ENCODE results near the gene TMEM217.
"Not testable (repeated sequence)": the region's sequence is repeated elsewhere in the genome, so short reads cannot be mapped to it uniquely, and the experiment has no call there.

Gene TMEM217

DNA sequence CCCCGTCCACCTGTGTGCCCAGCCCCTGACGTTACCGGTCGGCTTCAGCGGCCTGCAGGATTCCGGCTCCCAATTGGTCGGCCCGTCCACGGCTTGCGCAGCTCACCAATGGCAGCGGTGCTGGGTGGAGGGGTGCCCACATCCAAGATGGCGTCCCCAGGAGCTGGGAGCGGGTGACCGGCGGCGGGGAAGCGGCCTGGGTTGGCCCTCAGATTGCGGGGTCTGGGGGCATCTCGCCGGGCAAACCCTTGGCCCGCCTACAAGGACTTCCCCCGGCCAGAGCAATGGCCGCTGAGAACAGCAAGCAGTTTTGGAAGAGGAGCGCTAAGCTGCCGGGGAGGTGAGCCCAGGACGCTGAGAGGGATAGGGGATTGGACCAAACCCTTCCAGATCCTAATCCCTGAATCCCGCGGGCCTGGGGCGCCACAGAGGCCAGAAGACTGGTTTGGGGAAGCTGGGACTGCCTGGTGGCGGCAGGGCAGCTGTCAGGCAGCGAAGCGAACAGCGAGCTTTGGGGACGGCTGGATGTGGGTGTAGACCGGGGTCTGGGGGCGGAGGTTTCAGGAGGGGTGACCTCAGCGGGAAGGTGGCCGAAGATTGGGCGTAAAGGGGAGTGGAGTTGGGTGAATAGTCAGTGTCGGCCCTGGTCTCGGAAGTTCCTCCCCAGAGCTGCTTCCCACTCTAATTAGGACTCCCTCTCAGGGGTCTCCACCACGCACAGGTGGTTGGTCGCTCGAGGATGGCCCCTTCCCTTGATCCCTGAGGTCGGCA is at the start of gene TMEM217, which contains the start of gene TBC1D22B:
Gene TMEM217, minus strand, starts transcription at position 511 of the 771 bp plus-strand sequence. CDS start 39,114 bp downstream, outside the sequence.
Gene TBC1D22B, plus strand, starts transcription at position 139 of the 771 bp plus-strand sequence. Its CDS starts 146 bp downstream, at position 285.
- peak; percentile 95 for DNase-seq

DNA sequence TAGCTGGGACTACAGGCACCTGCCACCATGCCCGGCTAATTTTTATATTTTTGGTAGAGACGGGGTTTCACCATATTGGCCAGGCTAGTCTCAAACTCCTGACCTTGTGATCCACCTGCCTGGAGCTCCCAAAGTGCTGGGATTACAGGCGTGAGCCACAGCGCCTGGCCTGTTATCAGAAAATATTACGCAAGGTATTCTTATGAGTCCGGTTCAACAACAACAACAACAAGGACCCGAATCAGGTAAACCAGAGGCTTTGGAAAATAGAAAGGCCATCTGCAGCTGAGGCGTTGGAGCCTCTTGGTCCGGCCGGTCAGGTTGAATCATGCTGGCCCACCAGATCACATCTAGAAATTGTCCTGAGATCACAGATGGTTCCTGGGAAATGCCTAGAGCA is 49.5 kb upstream of the TMEM217 start:
- not testable (repeated sequence) for DNase-seq

DNA sequence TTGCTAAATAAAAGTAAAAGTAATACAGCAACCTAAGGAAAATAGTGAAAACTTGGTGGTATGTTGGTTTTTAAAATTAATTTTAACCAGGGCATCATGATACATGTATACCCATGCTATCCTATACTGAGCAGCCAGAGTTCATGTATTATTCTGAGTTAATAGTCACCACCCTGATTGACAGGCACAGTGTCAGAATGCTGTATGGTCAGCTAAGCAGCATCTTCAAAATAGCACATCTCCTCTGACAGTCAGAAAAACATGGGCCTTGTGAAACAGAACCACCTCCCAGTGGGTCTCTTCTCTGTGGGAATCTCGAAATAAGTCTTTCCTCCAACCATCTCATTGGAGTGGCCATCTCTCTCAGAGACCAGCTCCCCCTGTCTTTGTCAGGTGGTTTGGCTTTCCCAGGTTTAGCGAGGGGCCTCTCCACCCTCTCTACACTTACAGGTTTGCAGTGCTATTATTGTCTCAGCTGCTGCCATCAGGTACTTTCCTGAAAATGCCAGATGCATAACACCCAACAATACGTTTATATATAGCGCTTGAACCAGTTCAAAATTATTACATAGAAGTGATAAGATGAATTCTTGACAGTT is 48.8 kb upstream of the TMEM217 start:
- no peak for DNase-seq

DNA sequence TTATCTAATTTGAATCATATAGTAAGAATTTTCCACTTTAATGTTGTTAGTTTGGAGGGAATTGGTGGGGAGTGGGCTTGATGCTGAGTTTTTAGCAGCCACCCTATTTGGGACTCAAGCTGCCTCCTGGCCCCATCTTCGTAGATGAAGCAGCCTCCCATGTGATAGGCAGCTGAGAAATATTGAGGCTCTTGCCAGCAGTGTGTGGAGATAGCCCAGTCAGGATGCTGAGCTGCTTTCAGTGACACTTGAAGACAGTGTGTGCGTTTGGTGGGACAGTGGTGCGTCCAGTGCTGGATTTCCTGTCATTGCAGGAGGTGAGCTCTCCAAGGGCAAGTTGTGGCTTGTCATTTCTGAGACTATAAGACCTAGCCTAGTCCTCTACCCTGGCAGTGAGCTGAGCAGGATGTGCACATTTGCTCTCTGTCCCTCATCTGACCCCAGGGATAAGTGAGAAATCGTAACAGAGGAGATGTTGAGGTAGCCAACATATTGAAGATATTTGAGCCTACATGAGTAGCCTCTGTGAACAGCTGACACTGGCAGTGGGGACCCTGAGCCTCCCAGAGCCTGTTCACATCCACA is 48.0 kb upstream of the TMEM217 start:
- no peak for DNase-seq

DNA sequence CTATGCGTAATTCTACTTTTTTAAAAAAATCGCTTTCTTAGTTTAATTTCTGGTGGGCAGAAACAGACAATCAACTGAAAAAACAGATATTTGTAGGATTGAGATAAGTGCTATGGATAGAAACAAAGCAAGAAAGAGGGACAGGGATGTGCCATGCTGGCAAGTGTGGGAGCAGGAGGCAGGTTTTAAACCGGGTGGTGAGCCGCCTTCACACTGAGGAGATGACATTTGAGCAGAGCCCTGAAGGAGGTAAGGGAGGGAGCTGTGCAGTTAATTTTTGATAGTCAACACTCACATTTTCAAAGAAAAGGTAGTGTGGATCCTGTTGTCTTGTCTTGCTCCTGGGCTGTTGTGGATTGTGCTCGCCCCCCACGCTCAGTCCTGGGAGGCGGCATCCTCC is 46.8 kb upstream of the TMEM217 start:
- DNase-seq: no peak

DNA sequence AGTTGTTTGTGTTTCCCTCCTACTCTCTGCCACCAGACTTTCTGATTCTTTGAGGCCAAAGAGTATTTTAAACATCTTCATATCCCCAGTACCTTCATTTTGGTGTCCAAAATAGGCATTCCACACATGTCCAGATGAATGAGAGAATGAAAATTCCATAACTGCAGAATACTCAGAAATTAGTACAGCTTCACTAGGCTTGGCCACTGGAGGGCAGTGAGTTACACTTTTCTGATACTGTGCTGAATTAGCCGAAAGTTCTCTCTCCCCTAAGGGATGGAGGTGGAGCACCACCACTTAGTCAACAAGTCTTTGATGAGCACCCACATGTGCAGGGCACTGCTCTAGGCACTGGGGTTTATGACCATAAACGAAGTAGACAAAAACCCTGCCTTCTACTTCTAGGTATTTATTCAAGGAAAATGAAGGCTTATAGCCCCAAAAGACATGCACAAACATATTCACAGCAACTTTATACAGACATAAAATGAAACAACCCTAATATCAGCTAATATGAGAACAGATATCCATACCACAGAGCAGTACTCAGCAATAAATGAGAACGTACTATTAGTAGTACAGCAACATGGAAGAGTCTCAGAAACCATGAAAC is 46.1 kb upstream of the TMEM217 start:
- DNase-seq: no peak

DNA sequence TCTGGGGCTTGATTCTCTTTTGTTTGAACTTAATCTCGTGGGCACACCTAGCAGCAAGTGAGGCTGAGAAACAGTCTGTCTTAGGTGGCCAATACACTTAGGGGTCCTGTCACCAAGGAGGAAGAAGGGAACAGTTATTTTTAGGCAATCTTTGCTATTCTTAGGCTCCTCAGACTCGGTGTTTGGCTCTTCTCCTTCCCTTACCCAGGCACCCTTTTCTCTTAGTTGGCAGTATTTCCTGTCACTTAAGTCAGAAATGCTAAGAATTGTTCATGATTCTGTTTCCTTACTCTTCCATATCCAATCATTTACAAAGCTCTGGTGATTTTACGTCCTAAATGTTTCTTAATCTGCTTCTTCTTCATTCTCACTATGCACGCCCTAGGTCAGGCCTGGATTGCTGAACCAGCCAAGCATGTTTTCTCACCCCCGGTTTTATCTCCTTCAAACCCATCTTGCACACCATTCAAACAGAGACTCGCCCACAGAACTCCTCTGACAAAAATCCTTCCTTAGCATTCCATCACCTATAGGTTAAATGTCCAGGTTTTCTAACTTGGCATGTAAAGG is 45.2 kb upstream of the TMEM217 start:
- DNase-seq: no peak

DNA sequence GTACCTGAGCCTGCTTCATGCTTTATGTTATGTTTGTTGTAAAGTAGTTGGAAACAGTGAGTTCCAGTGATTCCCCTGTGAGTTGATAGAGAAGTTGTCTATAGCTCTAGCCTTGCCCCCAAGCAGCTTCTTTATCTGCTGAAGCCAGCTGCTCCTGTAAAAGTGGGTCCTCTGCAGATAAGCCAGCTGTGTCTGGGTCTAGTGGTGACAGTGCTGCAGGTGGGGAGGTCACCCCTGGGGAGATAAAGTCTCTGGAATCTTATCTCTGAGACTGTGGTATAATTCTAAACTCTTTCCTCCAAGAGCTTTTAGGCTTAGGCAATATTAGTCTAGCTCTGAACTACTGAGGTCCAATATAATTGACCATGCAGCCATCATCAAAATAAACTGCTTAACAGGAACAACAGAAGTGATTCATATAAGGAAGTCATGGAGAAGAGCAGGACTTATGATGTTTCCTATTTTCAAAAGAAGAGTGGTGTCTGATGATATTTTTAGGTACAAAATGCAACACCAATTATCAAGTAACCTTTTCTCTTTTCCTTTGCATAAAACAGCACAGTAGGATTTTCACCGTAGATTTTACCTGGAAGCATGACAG is 44.2 kb upstream of the TMEM217 start:
- DNase-seq: no peak

DNA sequence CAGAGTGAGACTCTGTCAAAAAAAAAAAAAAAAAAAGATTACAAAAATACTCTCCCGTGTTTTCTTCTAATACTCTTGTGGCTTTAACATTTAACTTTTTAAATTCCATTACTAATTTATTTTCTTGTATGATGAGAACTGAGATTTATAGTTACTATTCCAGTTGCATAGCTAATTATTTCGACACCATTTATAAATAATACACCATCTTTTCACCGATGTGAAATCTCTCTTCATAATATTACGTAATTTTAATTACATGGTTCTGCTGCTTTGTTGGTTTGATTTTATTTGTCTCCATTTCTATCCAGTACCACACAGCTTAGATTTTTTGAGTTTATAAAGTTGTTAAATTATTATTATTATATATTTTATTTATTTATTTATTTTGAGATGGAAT is 42.0 kb upstream of the TMEM217 start:
- no peak for DNase-seq

DNA sequence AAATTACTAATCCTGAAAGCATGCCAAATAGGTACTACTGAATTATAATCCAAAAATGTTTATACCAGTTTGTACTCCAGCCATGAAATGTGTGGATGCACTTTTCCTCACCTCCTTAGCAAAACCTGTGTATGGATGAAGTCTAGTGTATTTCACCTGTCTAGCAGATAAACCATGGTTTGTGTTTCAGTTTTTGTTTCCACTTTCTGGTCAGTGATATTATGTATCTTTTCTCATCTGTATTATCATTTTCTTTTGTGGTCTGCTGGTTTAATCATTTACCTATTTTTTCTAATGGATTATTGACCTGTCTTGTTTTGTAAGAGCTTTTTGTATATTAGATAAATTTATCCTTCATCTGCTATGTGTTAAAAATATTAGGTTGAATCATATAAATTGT is 41.0 kb upstream of the TMEM217 start:
- DNase-seq: no peak

DNA sequence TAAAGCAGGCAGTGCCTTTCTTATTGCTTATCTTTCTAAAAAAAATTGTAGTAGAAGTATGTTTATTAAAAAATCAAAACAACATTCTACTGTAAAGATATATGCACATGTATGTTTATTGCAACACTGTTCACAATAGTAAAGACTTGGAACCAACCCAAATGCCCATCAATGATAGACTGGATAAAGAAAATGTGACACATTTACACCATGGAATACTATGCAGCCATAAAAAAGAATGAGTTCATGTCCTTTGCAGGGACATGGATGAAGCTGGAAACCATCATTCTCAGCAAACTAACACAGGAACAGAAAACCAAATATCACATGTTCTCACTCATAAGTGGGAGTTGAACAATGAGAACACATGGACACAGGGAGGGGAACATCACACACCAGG is 39.7 kb upstream of the TMEM217 start:
- DNase-seq: not testable (repeated sequence)

DNA sequence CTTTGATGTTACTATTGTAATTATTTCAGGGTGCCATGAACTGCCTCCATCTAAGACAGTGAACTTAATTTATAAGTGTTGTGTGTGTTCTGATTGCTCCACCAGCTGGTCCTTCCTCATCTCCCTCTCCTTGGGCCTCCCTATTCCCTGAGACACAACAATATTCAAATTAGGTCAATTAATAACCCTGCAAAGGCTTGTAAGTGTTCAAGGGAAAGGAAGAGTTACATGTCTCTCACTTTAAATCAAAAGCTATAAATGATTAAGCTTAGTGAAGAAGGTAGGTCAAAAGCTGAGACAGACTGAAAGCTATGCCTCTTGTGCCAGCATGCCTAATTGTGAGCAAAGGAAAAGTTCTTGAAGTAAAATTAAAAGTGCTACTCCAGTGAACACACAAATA is 35.5 kb upstream of the TMEM217 start:
- no peak for DNase-seq

DNA sequence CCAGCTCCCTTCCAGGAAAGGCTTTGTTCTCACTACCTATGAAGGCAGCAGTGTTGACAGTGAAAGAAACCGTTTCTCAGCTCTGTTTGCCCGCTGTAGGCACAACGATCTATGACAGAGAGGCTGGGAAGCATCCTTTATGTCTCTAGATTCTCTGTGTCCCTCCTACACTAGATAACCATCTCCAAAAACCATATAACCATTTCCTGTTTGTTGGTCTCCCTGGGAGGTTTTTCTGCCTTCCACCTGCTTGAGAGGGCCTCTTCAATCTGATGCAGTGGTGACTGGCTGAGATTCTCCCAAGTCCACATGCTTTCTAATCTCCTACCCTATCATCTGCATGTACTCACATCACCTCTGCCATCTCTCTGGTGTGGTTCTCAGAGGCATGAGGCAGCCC is 32.0 kb upstream of the TMEM217 start:
- no peak for DNase-seq

DNA sequence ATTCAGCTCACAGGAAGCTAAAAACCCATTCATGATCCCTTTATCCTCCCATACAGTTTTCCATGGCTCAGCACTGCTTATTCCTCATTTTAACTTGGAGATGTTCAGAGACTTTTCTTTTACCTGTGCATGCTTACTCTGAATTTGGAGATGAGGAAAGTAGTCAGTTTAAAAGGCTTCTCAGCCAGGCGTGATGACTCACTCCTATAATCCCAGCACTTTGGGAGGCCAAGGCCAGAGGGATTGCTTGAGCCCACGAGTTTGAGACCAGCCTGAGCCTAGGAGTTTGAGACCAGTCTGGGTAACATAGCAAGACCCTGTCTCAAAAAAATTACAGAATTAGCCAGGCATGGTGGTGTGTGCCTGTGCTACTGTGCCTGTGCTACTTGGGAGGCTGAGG is 30.3 kb upstream of the TMEM217 start:
- no peak for DNase-seq

DNA sequence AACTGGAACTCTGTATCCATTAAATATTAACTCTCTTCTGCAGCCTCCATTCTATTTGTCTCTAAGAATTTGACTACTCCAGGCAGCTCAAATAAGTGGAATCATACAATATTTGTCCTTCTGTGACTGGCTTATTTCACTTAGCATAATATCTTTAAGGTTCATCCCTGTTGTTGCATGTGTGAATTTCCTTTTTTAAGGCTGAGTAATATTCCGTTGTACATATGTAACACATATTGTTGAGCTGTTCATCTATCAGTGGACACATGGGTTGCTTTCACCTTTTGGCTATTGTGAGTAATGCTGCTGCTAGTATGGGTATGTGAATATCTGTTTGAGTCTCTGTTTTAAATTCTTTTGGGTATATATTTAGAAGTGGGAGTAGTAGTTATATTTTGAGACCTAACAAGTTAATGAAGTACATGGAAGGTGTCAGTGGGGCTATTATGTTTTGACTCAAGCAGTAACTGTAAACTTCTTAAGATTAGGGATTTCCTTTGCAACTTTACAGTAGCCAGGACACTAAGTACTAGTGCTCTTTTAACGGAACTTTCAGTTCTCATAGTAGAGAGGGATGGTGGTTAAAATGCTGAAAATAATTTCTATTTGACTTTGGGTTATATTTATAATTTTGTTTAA is 29.7 kb upstream of the TMEM217 start:
- no peak for DNase-seq

DNA sequence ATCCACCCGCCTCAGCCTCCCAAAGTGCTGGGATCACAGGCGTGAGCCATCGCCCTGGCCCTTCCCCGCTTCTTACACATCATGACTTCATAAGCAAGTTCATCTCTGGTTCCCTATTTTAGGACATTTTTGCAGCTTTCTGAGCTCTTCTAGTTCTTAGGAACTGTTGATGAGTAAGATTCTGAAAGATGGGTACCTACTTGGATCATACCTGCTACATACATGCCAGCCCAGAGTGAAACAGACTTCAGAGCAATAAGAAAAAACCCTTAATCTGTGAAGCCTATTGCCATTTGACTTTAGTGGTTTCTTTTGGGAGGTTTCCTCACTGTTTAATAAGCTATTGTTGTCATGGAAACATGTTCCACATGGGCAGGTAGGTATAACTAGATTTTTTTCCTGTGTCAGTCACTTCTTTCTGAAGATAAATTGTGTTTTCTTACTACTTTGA is 27.9 kb upstream of the TMEM217 start:
- no peak for DNase-seq

DNA sequence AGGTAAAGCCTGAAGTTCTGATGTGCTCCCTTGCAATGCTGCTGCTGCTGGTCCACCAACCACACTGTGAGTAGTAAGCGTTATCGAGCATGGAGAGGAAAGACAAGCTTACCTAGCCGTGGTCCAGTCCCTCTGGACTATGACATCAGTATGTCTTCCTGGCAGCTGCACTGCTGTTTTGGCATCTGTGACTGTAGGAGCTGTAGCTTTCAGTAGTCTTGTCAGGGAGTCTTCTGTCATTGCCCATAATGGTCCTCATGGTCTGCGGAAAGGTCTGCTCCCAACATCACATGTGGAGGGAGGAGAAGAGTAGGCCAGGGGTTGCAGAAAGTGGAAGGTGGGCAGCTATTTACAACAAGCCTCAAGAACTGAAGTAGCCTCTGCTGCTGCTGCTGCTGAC is 26.8 kb upstream of the TMEM217 start:
- no peak for DNase-seq

DNA sequence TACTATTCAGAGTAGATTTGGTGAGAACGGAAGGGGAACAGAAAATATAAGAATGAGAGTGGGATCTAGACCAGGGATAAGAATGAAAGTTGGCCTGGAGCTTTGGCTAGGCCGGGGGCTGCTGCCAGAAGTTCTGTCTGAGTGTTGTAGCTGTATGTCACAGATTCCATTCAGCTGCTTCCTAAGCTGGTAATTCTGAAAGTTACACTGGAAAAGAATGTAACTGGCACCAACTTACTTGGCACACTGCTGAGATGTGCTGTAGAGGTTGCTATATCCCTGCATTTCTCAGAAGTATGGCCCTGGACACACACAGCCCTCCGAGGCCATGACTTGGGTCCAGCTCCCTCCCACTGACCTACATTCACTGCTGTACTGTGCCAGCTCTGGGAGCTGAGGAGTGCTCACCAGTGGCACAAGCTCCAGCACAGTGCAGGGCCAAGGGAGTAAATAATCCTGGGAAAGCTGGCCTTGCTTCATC is 25.8 kb upstream of the TMEM217 start:
- no peak for DNase-seq

DNA sequence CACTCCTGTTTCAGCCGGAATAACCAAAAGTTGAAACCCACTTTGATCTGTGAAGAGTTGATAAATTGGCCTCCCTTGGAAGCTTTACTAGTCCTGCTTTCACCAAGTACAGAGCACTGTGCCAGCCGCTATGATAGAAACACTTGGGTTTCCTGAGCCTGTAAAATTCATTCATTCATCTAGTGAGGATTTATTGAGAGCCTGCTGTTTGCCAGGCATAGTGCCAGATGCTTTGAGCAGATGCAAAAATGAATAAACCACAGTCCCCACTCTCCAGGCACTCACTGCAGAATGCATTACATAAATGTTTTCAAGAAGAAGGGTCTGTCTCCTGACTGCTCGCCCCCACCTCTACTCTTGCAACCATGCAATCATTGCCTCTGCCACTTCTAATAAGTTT is 25.3 kb upstream of the TMEM217 start:
- no peak for DNase-seq

DNA sequence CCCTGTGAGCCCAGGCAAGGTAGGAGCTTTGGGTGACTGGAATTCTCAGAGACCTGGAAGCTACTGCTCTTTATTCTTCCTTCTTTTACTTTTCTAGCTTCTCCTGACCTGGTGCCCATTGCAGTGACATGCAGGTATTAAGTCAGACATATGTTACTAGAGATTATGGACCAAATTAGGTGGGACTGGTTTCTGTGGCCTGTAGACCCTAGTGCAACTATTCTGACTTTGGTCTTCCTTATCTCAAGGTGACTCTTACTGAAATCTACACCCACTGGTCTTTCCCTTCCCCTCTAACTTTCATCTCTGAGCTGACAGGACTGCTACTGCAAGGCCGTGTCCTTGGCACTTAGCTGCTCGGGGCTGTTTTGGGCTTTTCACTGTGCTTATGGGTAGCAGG is 24.4 kb upstream of the TMEM217 start:
- DNase-seq: no peak

DNA sequence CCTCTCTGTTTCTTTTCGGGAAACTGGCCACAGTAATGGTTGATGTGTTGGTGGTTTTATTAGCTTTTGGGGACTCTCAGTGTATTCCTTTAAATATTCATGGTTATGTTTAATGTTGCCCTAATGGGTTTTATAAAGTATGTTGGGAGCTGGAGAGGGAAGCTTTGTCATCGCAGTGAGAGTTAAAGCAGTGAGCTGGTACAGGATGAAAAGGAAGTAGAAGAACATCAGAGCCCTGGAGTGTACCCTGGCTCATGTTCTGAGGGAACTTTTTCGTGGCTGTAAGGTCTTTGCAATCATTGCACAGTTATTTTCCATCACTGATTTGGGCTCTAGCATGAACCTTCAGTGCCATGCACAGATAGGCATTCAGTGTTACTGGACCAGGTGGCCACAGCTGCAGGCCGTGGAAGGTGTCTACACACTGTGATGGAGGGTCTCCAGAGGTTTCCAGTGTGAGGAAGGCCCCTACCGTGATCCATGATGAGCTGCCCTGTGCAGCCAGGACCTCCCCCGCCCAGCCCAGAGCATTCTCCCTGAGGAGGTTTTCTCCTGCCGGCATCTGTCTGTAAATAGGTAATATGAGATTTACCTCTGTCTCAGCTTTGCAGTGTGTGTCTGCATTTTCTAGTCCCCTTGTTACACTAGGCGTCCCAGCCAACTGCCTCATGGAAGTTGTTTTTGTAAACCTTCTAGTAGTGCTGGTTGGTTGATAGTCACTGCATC is 22.4 kb upstream of the TMEM217 start:
- no peak for DNase-seq

All from NCI-H1048 (cell line).